Measurements from ENCODE around the gene WAPL. TPM values are rescaled to one million over a fixed set of nuclear protein-coding genes. Genes with fewer than 3 reads are reported as not detected.

Gene WAPL
- total RNA-seq, 2 experiments from 2014 or later: 47.9 to 52.9 TPM

- Mint-ChIP-seq H3K27me3 (no peaks in the 10 kb centered on the region), H3K9me3 (no peaks in the 10 kb centered on the region), H3K4me1 (peaks cover 25% of the 10 kb centered on the region), H3K27ac (no peak overlapping the region), H3K4me3 (no peak overlapping the region), H3K36me3 (peaks cover 29% of the 10 kb centered on the region)
- no peak for ATAC-seq (ENCODE audit: low read depth)
- DNase-seq: no peak
- POLR2A ChIA-PET: no interaction called here
Measured at GRCh38 chr10:86511027-86511865, 10.3 kb downstream of the WAPL start.

- H3K4me3 Mint-ChIP-seq: no peak overlapping the region
- H3K9me3 Mint-ChIP-seq: no peaks in the 10 kb centered on the region
- no peak for ATAC-seq (ENCODE audit: low read depth)
- no peak overlapping the region for H3K27ac Mint-ChIP-seq
- POLR2A ChIA-PET: interaction anchor here (0.6 to 0.7 kb wide), 2 partner anchors 15 to 50 kb away, joined by 4 to 5 read pairs; no protein-coding TSS in a partner anchor
- H3K36me3 Mint-ChIP-seq: peaks cover 18% of the 10 kb centered on the region
- DNase-seq: no peak
- H3K4me1 Mint-ChIP-seq: peaks cover 19% of the 10 kb centered on the region
- H3K27me3 Mint-ChIP-seq: no peaks in the 10 kb centered on the region
Measured at GRCh38 chr10:86509145-86509544, 12.4 kb downstream of the WAPL start.

- POLR2A ChIA-PET: no interaction called here
- no peak for ATAC-seq (ENCODE audit: low read depth)
Measured at GRCh38 chr10:86508217-86508616, 13.4 kb downstream of the WAPL start.

GRCh38 chr10:86506499-86506898, 15.1 kb downstream of the WAPL start:
- Mint-ChIP-seq H3K4me3 (no peak overlapping the region), H3K27me3 (no peaks in the 10 kb centered on the region), H3K4me1 (peaks cover 7% of the 10 kb centered on the region), H3K27ac (no peak overlapping the region), H3K9me3 (no peaks in the 10 kb centered on the region), H3K36me3 (peaks cover 18% of the 10 kb centered on the region)
- POLR2A ChIA-PET: interaction anchor here (0.6 to 1.2 kb wide), 2 partner anchors 34 to 106 kb away, joined by 3 read pairs; no protein-coding TSS in a partner anchor
- ATAC-seq (ENCODE audit: low read depth): no peak
- DNase-seq: no peak

More at GRCh38 chr10:86508217-86508616, 13.4 kb downstream of the WAPL start:
- Mint-ChIP-seq H3K4me3 (no peak overlapping the region), H3K4me1 (peaks cover 11% of the 10 kb centered on the region), H3K27me3 (no peaks in the 10 kb centered on the region), H3K36me3 (peaks cover 16% of the 10 kb centered on the region), H3K9me3 (no peaks in the 10 kb centered on the region), H3K27ac (no peak overlapping the region)
- no peak for DNase-seq

- POLR2A ChIA-PET: interaction anchor here (1.2 kb wide), 1 partner anchor 106 kb away, joined by 3 read pairs; no protein-coding TSS in a partner anchor
- peaks cover 5% of the 10 kb centered on the region for H3K4me1 Mint-ChIP-seq
- peaks cover 17% of the 10 kb centered on the region for H3K36me3 Mint-ChIP-seq
- no peaks in the 10 kb centered on the region for H3K9me3 Mint-ChIP-seq
- H3K27ac Mint-ChIP-seq: peak overlapping the region; percentile 0
- H3K27me3 Mint-ChIP-seq: no peaks in the 10 kb centered on the region
- ATAC-seq (ENCODE audit: low read depth): no peak
- no peak overlapping the region for H3K4me3 Mint-ChIP-seq
- no peak for DNase-seq
Measured at GRCh38 chr10:86506062-86506461, 15.5 kb downstream of the WAPL start.

GRCh38 chr10:86504510-86504909, 17.1 kb downstream of the WAPL start:
- peaks cover 12% of the 10 kb centered on the region for H3K4me1 Mint-ChIP-seq
- no peaks in the 10 kb centered on the region for H3K27me3 Mint-ChIP-seq
- DNase-seq (no peak), ATAC-seq (ENCODE audit: low read depth) (no peak)
- POLR2A ChIA-PET: no interaction called here
- no peak overlapping the region for H3K27ac Mint-ChIP-seq
- no peaks in the 10 kb centered on the region for H3K9me3 Mint-ChIP-seq
- H3K36me3 Mint-ChIP-seq: peaks cover 24% of the 10 kb centered on the region
- H3K4me3 Mint-ChIP-seq: no peak overlapping the region

- H3K4me1 Mint-ChIP-seq: peaks cover 22% of the 10 kb centered on the region
- no peaks in the 10 kb centered on the region for H3K27me3 Mint-ChIP-seq
- H3K36me3 Mint-ChIP-seq: peaks cover 44% of the 10 kb centered on the region
- no peaks in the 10 kb centered on the region for H3K9me3 Mint-ChIP-seq
- H3K4me3 Mint-ChIP-seq: no peak overlapping the region
- ATAC-seq (ENCODE audit: low read depth) (no peak), DNase-seq (no peak)
- no peak overlapping the region for H3K27ac Mint-ChIP-seq
- POLR2A ChIA-PET: no interaction called here
Measured at GRCh38 chr10:86500846-86501245, 20.7 kb downstream of the WAPL start.

- H3K4me1 Mint-ChIP-seq: peaks cover 27% of the 10 kb centered on the region
Measured at GRCh38 chr10:86498598-86498997, 23.0 kb downstream of the WAPL start.

GRCh38 chr10:86497621-86498020, 24.0 kb downstream of the WAPL start:
- no peaks in the 10 kb centered on the region for H3K9me3 Mint-ChIP-seq
- DNase-seq (no peak), ATAC-seq (ENCODE audit: low read depth) (no peak)
- no peak overlapping the region for H3K4me3 Mint-ChIP-seq
- no peaks in the 10 kb centered on the region for H3K27me3 Mint-ChIP-seq
- no peak overlapping the region for H3K27ac Mint-ChIP-seq
- peaks cover 50% of the 10 kb centered on the region for H3K36me3 Mint-ChIP-seq
- H3K4me1 Mint-ChIP-seq: peaks cover 27% of the 10 kb centered on the region
- POLR2A ChIA-PET: no interaction called here

More at GRCh38 chr10:86498598-86498997, 23.0 kb downstream of the WAPL start:
- H3K27ac Mint-ChIP-seq: no peak overlapping the region
- H3K9me3 Mint-ChIP-seq: no peaks in the 10 kb centered on the region
- H3K36me3 Mint-ChIP-seq: peaks cover 55% of the 10 kb centered on the region
- H3K27me3 Mint-ChIP-seq: no peaks in the 10 kb centered on the region
- no peak for DNase-seq
- POLR2A ChIA-PET: no interaction called here
- H3K4me3 Mint-ChIP-seq: no peak overlapping the region
- no peak for ATAC-seq (ENCODE audit: low read depth)

- no peak overlapping the region for H3K27ac Mint-ChIP-seq
- ATAC-seq (ENCODE audit: low read depth): no peak
- H3K4me1 Mint-ChIP-seq: peaks cover 12% of the 10 kb centered on the region
- POLR2A ChIA-PET: interaction anchor here (0.7 kb wide), 1 partner anchor 154 kb away, joined by 4 read pairs; no protein-coding TSS in a partner anchor
- no peaks in the 10 kb centered on the region for H3K27me3 Mint-ChIP-seq
- H3K36me3 Mint-ChIP-seq: peaks cover 39% of the 10 kb centered on the region
- no peaks in the 10 kb centered on the region for H3K9me3 Mint-ChIP-seq
- no peak for DNase-seq
- no peak overlapping the region for H3K4me3 Mint-ChIP-seq
Measured at GRCh38 chr10:86489960-86490612, 31.5 kb downstream of the WAPL start.

- ATAC-seq (ENCODE audit: low read depth) (no peak), DNase-seq (no peak)
- Mint-ChIP-seq H3K36me3 (peaks cover 37% of the 10 kb centered on the region), H3K9me3 (no peaks in the 10 kb centered on the region), H3K4me3 (no peak overlapping the region), H3K27me3 (no peaks in the 10 kb centered on the region), H3K4me1 (peaks cover 12% of the 10 kb centered on the region), H3K27ac (peak overlapping the region; percentile 27)
- POLR2A ChIA-PET: no interaction called here
Measured at GRCh38 chr10:86489071-86489810, 32.4 kb downstream of the WAPL start.

GRCh38 chr10:86486856-86487255, 34.7 kb downstream of the WAPL start:
- H3K9me3 Mint-ChIP-seq: no peaks in the 10 kb centered on the region
- H3K4me3 Mint-ChIP-seq: no peak overlapping the region
- H3K27ac Mint-ChIP-seq: peak overlapping the region; percentile 39
- no peaks in the 10 kb centered on the region for H3K27me3 Mint-ChIP-seq
- no peak for ATAC-seq (ENCODE audit: low read depth)
- POLR2A ChIA-PET: no interaction called here
- DNase-seq: no peak
- H3K36me3 Mint-ChIP-seq: peaks cover 36% of the 10 kb centered on the region
- peaks cover 9% of the 10 kb centered on the region for H3K4me1 Mint-ChIP-seq

- POLR2A ChIA-PET: no interaction called here
- H3K9me3 Mint-ChIP-seq: no peaks in the 10 kb centered on the region
- H3K4me3 Mint-ChIP-seq: no peak overlapping the region
- H3K27ac Mint-ChIP-seq: no peak overlapping the region
- no peaks in the 10 kb centered on the region for H3K27me3 Mint-ChIP-seq
- H3K36me3 Mint-ChIP-seq: peaks cover 23% of the 10 kb centered on the region
- DNase-seq (no peak), ATAC-seq (ENCODE audit: low read depth) (no peak)
- peaks cover 6% of the 10 kb centered on the region for H3K4me1 Mint-ChIP-seq
Measured at GRCh38 chr10:86483664-86484063, 37.9 kb downstream of the WAPL start.
